ENCODE data around the gene SRGAP3.

SRGAP3 gene

GRCh38 chr3:9111866-9112265 lies 137.6 kb downstream of the SRGAP3 start (continued):
- TF ChIP-seq ZNF776 (tag by site-specific recombination; IDR thresholded peaks at IDR 0.05; ENCODE audit: borderline replicate concordance) = no peak
- TF ChIP-seq ZNF138 (tag by site-specific recombination; IDR thresholded peaks at IDR 0.05; ENCODE audit: borderline replicate concordance) = no peak
- no peak for TF ChIP-seq ZNF529 (tag by site-specific recombination; IDR thresholded peaks at IDR 0.05; ENCODE audit: insufficient replicate concordance)
- no peak for TF ChIP-seq YY2 (tag by site-specific recombination; IDR thresholded peaks at IDR 0.05)
- TF ChIP-seq OSR2 (tag by site-specific recombination; IDR thresholded peaks at IDR 0.05) = no peak
- TF ChIP-seq SP2 (tag by site-specific recombination; IDR thresholded peaks at IDR 0.05) = no peak

- ChIA-PET CTCF (interaction anchor here (0.7 to 2.0 kb wide), 3 partner anchors 8 to 191 kb away, joined by 3 to 7 read pairs (median 3); no protein-coding TSS in a partner anchor), POLR2A (interaction anchor here (0.8 kb wide), 1 partner anchor 12 kb away, joined by 3 read pairs; no protein-coding TSS in a partner anchor)
- Histone ChIP-seq H3K9me3 (ENCODE audit: control insufficient read depth, insufficient read depth, low read depth, low read length) (no peaks in the 10 kb centered on the region), H3K4me3 (ENCODE audit: low read depth, low read length) (no peak overlapping the region), H3K4me1 (ENCODE audit: control insufficient read depth, insufficient read depth, low read length) (no peaks in the 10 kb centered on the region), H3K36me3 (ENCODE audit: control insufficient read depth in 2 of 2, insufficient read depth in 1 of 2, low read length in 2 of 2) (no peaks in the 10 kb centered on the region), H3K27ac (ENCODE audit: extremely low read depth, low read depth, low read length) (no peak overlapping the region)
- TF ChIP-seq ZBTB48 (tag by site-specific recombination; IDR thresholded peaks at IDR 0.05) (no peak), ZNF510 (tag by site-specific recombination; IDR thresholded peaks at IDR 0.05; ENCODE audit: insufficient replicate concordance) (no peak), ZBTB10 (tag by site-specific recombination; IDR thresholded peaks at IDR 0.05) (no peak), ZNF677 (tag by site-specific recombination; IDR thresholded peaks at IDR 0.05) (peak; percentile 55; the same call in 1 of the 2 replicates), ZFP41 (tag by site-specific recombination; IDR thresholded peaks at IDR 0.05; ENCODE audit: borderline replicate concordance) (no peak)
These were observed 138.0 kb downstream of the SRGAP3 start for GRCh38 chr3:9111417-9111816.

- Histone ChIP-seq H3K4me1 (ENCODE audit: control insufficient read depth, insufficient read depth, low read length) (no peaks in the 10 kb centered on the region), H3K4me3 (ENCODE audit: low read depth, low read length) (no peak overlapping the region), H3K36me3 (ENCODE audit: control insufficient read depth in 2 of 2, insufficient read depth in 1 of 2, low read length in 2 of 2) (no peaks in the 10 kb centered on the region), H3K27ac (ENCODE audit: extremely low read depth, low read depth, low read length) (no peak overlapping the region), H3K9me3 (ENCODE audit: control insufficient read depth, insufficient read depth, low read depth, low read length) (no peaks in the 10 kb centered on the region)
- ChIA-PET POLR2A (interaction anchor here (0.8 kb wide), 1 partner anchor 11 kb away, joined by 3 read pairs; no protein-coding TSS in a partner anchor), CTCF (interaction anchor here (2.0 kb wide), 1 partner anchor 191 kb away, joined by 7 read pairs; no protein-coding TSS in a partner anchor)
- TF ChIP-seq ZNF292 (tag by site-specific recombination; IDR thresholded peaks at IDR 0.05; ENCODE audit: borderline replicate concordance, low read depth) (no peak), KLF17 (tag by site-specific recombination; IDR thresholded peaks at IDR 0.05) (no peak), ZNF354C (tag by site-specific recombination; IDR thresholded peaks at IDR 0.05; ENCODE audit: borderline replicate concordance, low read depth) (no peak), ZNF26 (tag by site-specific recombination; IDR thresholded peaks at IDR 0.05) (no peak), CTCF (tag by site-specific recombination; IDR thresholded peaks at IDR 0.05) (no peak), YY2 (tag by site-specific recombination; IDR thresholded peaks at IDR 0.05) (no peak), ZNF274 (IDR thresholded peaks at IDR 0.05; ENCODE audit: low read length) (no peak), ZNF274 (tag by site-specific recombination; IDR thresholded peaks at IDR 0.05; ENCODE audit: borderline replicate concordance) (no peak), ZNF239 (tag by site-specific recombination; IDR thresholded peaks at IDR 0.05) (no peak), ZNF513 (tag by site-specific recombination; IDR thresholded peaks at IDR 0.05) (no peak)
These were observed 138.6 kb downstream of the SRGAP3 start for GRCh38 chr3:9110802-9111201.
